Esophagus muscularis mucosa (tissue), 4 donors: Measurements from ENCODE around the gene TBX5.

Experiments used
- CTCF ChIP-seq, 3 experiments: fragments of 200-600 bp in 2 of 3; fragments of 450-650 bp in 1 of 3; sonication (generic) in 2 of 3; IDR thresholded peaks; one replicate each; pipeline ENCODE4 v1.5.1; 2017 to 2019; ENCODE audit warnings: antibody characterized with exemption in 3 of 3, mild to moderate bottlenecking in 2 of 3, moderate library complexity in 1 of 3
- EP300 ChIP-seq: sonication (generic); formaldehyde crosslinking; IDR thresholded peaks from one replicate; pipeline ENCODE4 v1.6.1; 2017; ENCODE audit warnings: antibody characterized with exemption
- POLR2A ChIP-seq: fragments of 450-650 bp; IDR thresholded peaks from one replicate; pipeline ENCODE4 v1.6.1; 2017; ENCODE audit warnings: antibody characterized with exemption, moderate library complexity, mild to moderate bottlenecking, low read depth
- POLR2AphosphoS5 ChIP-seq, 2 donors: sonication (generic); formaldehyde crosslinking; IDR thresholded peaks; one replicate each; pipeline ENCODE4 v1.6.1; 2017; ENCODE audit warnings: antibody characterized with exemption in 2 of 2

- TF ChIP-seq CTCF (IDR thresholded peaks at IDR 0.05) (no peak), POLR2A (no peak), EP300 (no peak), POLR2AphosphoS5 (IDR thresholded peaks at IDR 0.05) (no peak)
Measured at GRCh38 chr12:114391088-114391487, 14.9 kb downstream of the TBX5 start.
